GM12891 (cell line): ENCODE measurements around the gene TMEM132E.
A peak's percentile ranks its signal among the peaks of the same experiment; 100 is the strongest.

Experiments used
- DNase-seq: peaks from one replicate; pipeline ENCODE4 v3.0.0; 2011; ENCODE audit warnings: low spot score; ENCODE audit not compliant: insufficient read length
- FAIRE-seq: peaks from 2 replicates; lab custom pipeline; 2011; peaks lifted over from hg19 to GRCh38; lab: Jason Lieb, UNC
- PAX5 ChIP-seq: IDR thresholded peaks from 2 replicates; pipeline ENCODE4 v1.6.1; 2011; ENCODE audit warnings: low read length, moderate library complexity, mild to moderate bottlenecking; ENCODE audit not compliant: insufficient read depth, severe bottlenecking
- POLR2A ChIP-seq: IDR thresholded peaks from 2 replicates; pipeline ENCODE4 v1.6.1; 2011; ENCODE audit warnings: low read depth, low read length, control low read depth
- POLR2AphosphoS5 ChIP-seq: IDR thresholded peaks from 2 replicates; pipeline ENCODE4 v1.6.1; 2011; ENCODE audit warnings: low read depth, low read length, control low read depth
- POU2F2 ChIP-seq: IDR thresholded peaks from 2 replicates; pipeline ENCODE4 v1.6.1; 2011; ENCODE audit warnings: low read depth, mild to moderate bottlenecking, control low read depth, low read length, moderate library complexity
- SPI1 ChIP-seq: IDR thresholded peaks from 2 replicates; pipeline ENCODE4 v1.6.1; 2011; ENCODE audit warnings: low read depth, low read length, control low read depth
- TAF1 ChIP-seq: IDR thresholded peaks from 2 replicates; pipeline ENCODE4 v1.6.1; 2011; ENCODE audit warnings: low read depth, low read length, control low read depth

The TMEM132E gene

GRCh38 chr17:34568953-34569352 is 10.4 kb upstream of the TMEM132E start:
- FAIRE-seq = no peak
- TF ChIP-seq PAX5 = no peak
- no peak for DNase-seq

- no peak for TF ChIP-seq PAX5
- TF ChIP-seq SPI1 = no peak
- TF ChIP-seq TAF1 = no peak
- no peak for TF ChIP-seq POLR2A
- no peak for TF ChIP-seq POLR2AphosphoS5
- no peak for TF ChIP-seq POU2F2
- FAIRE-seq (no peak), DNase-seq (no peak)
Observed at GRCh38 chr17:34569591-34569990, 9.8 kb upstream of the TMEM132E start.

GRCh38 chr17:34570506-34570905 is 8.9 kb upstream of the TMEM132E start:
- DNase-seq (no peak), FAIRE-seq (no peak)
- TF ChIP-seq POLR2A (no peak), PAX5 (no peak), SPI1 (no peak), POLR2AphosphoS5 (no peak), POU2F2 (no peak), TAF1 (no peak)

DNA sequence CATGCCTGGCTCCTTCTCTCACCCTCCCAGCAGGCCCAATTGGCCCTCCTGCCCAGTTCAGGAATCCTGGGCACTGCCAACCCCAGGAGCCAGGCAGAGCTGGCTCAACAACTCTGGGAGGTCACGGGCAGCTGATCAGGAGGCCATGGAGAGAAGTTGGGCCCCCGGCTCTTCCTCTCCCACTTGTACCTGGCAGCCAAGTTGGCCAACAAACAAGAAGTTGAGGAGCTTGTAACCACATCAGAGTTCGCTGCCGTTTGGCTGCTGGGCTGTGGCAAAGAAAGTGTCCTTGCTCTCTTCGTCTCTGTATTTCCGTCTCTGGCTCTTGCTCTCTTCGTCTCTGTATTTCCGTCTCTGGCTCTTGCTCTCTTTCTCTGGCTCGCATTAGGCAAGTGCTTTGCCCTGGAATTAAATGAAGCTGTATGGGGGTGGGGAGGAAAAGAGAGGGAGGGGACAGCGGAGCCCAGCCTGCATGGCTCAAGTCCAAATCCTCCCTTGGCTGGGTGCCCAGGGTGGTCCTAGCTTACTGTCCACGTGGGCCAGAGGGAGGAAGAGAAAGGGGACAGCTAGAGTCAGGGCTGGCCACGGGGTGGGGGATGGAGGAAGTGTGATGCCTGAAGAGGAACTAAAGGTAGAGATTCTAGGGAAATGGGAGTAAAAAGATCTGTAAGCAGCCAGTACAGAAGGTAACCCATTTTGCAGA is 7.8 kb upstream of the TMEM132E start:
- FAIRE-seq (no peak), DNase-seq (no peak)
- no peak for TF ChIP-seq SPI1
- TF ChIP-seq PAX5 = no peak
- no peak for TF ChIP-seq POU2F2
- TF ChIP-seq POLR2AphosphoS5 = no peak
- TF ChIP-seq POLR2A = no peak
- TF ChIP-seq TAF1 = no peak

- no peak for DNase-seq
- TF ChIP-seq PAX5 (no peak), SPI1 (no peak), TAF1 (no peak), POU2F2 (no peak), POLR2A (no peak), POLR2AphosphoS5 (no peak)
- no peak for FAIRE-seq
Observed at GRCh38 chr17:34572483-34572882, 6.9 kb upstream of the TMEM132E start.

- no peak for FAIRE-seq
- no peak for TF ChIP-seq PAX5
- no peak for TF ChIP-seq POU2F2
- no peak for TF ChIP-seq POLR2A
- no peak for TF ChIP-seq TAF1
- no peak for TF ChIP-seq POLR2AphosphoS5
- no peak for TF ChIP-seq SPI1
- no peak for DNase-seq
Observed at GRCh38 chr17:34575182-34575581, 4.2 kb upstream of the TMEM132E start.

DNA sequence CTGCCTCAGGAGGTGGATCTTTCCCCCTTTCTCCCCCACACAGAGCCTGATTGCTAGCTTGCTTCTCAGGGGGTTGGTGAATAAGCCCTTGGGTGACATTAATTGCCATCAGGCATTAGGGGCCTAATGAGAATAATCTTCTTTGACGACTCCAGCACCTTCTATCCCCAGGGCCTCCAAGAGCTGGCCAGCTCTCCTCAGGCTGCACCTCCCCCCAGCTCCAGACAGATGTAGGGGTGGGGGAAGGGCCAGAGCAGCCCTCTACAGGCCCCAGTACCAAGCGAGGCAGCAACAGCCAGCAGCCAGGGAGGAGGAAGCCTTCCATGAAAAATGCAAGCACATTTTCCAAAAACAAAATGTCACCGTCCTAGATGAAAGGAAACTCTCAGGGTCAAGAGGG is 1.4 kb upstream of the TMEM132E start:
- FAIRE-seq = no peak
- DNase-seq = no peak
- no peak for TF ChIP-seq POLR2A
- no peak for TF ChIP-seq TAF1
- no peak for TF ChIP-seq SPI1
- no peak for TF ChIP-seq POLR2AphosphoS5
- TF ChIP-seq PAX5 = no peak
- no peak for TF ChIP-seq POU2F2

- TF ChIP-seq PAX5 = no peak
- TF ChIP-seq POLR2AphosphoS5 = no peak
- TF ChIP-seq POU2F2 = no peak
- no peak for TF ChIP-seq TAF1
- no peak for TF ChIP-seq SPI1
- TF ChIP-seq POLR2A = no peak
- DNase-seq (no peak), FAIRE-seq (no peak)
Observed at GRCh38 chr17:34578656-34579016, 746 bp upstream of the TMEM132E start.

DNA sequence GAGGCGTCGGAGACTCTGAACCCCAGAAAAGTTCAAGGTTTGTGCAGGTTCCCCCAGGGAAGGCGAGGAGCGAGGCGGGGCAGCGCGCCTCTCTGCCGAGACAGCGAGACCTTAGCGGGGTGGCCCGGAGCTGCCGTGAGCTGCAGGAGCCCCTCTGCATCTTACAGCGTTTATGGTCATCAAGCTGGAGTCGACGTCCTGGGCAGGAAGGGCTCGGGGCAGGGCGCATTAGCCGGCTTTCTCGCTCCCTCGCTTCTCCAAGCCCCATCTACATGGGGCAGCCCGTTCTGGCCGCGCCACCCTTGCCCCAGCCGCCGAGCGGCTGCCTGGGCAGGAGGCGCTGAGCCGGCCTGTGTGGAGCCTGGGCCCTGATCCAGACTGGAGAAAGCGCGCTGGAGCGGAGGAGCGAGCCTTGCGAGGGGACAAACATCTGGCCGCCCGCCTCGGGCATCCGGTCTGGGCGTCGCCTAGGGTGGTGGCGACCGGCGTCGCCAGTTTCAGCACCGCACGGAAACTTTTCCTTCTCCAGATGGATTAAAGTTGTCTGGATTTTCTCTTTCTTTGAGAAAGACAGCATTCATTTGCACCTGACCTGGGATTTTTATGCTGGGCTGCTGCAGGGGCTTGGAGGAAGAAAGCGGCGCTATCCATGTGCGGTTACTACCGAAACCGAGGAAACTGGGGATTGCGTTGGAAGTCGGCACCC is 750 bp downstream of the TMEM132E start:
- FAIRE-seq = no peak
- peak; percentile 37 for DNase-seq
- TF ChIP-seq POU2F2 = no peak
- TF ChIP-seq POLR2AphosphoS5 = no peak
- no peak for TF ChIP-seq SPI1
- no peak for TF ChIP-seq POLR2A
